Adrenal gland (tissue), 12 donors: Measurements from ENCODE around the gene ERC2. TPM values are rescaled to one million over a fixed set of nuclear protein-coding genes. Genes with fewer than 3 reads are reported as not detected.

Experiments
- DNase-seq, 7 donors: peaks; one replicate each; pipeline ENCODE4 v3.0.0-alpha.2; 2019 to 2020
- H3K27ac ChIP-seq, 5 donors: fragments of 200-600 bp; sonication (generic) in 4 of 5; 1 replicate in 3 of 5; 2 replicates in 2 of 5; pipeline versions ENCODE4 v1.5.1 to v1.8.0; 2016 to 2020; ENCODE audit warnings: mild to moderate bottlenecking in 1 of 5
- H3K27me3 ChIP-seq: fragments of 200-600 bp; 2 replicates; pipeline ENCODE4 v1.8.0; 2021
- H3K36me3 ChIP-seq, 2 donors: fragments of 200-600 bp; replicated peaks in 1 of 2; 1 replicate in 1 of 2; 2 replicates in 1 of 2; pipeline versions ENCODE4 v1.5.1 to v1.8.0; 2018 to 2022
- H3K4me1 ChIP-seq, 2 donors: fragments of 200-600 bp; replicated peaks in 1 of 2; 1 replicate in 1 of 2; 2 replicates in 1 of 2; pipeline versions ENCODE4 v1.5.1 to v1.8.0; 2018 to 2021
- H3K4me3 ChIP-seq, 4 donors: fragments of 200-600 bp; sonication (generic) in 3 of 4; one replicate each; pipeline ENCODE4 v1.5.1; 2016 to 2018
- H3K9me3 ChIP-seq, 3 donors: fragments of 200-600 bp; sonication (generic) in 1 of 3; replicated peaks in 1 of 3; 1 replicate in 2 of 3; 2 replicates in 1 of 3; pipeline versions ENCODE4 v1.5.1 to v1.8.0; 2016 to 2021
- POLR2A ChIP-seq, 2 donors: fragments of 450-650 bp; IDR thresholded peaks; one replicate each; pipeline ENCODE4 v1.6.1; 2017; ENCODE audit warnings: antibody characterized with exemption in 2 of 2, mild to moderate bottlenecking in 2 of 2, moderate library complexity in 1 of 2
- WGBS, 4 donors: extraction: QIAGEN DNeasy Blood & Tissue Kit in 2 of 4; methylation state at CpG; one replicate each; pipeline versions ENCODE4 v1.1.5 to v1.1.7; 2013 to 2017; 5-methylcytosine and 5-hydroxymethylcytosine counted together
- intact Hi-C, 2 donors: fragments of 100-400 bp; cut with DNase I; formaldehyde crosslinking; loops; one replicate each; pipeline versions ENCODE4 v1.14.1 to v1.15.0; 2022 to 2023
- polyA plus RNA-seq, 3 donors: library from polyadenylated mRNA; stranded (reverse); fragments of 200-250 nt in 2 of 3; fragments of 350-450 nt in 1 of 3; fragmentation: Illumina TruSeq in 1 of 3; extraction: RNeasy Lipid Tissue Mini Kit (QIAGEN cat#74804) in 1 of 3; gene quantifications; one replicate each; pipeline ENCODE4 v1.2.3, GENCODE V29; 2013 to 2014
- total RNA-seq, 9 donors: library from RNA; depleted of rRNA in 4 of 9; stranded (reverse); fragments of >200 nt in 4 of 9; fragments of 120-200 nt in 1 of 9; fragmentation: NEBNext Ultra II Directional in 1 of 9; extraction: Animal tissue kit (Norgen Biotek cat#: 25700) in 1 of 9; gene quantifications; one replicate each; pipeline versions ENCODE4 v1.1.0 to v1.2.4, GENCODE V29; 2013 to 2023
- TF ChIP-seq, protein P1 (sequence below), 6 experiments: fragments of 450-650 bp in 4 of 6; fragments of 200-600 bp in 2 of 6; sonication (generic) in 1 of 6; IDR thresholded peaks; 1 replicate in 5 of 6; 2 replicates in 1 of 6; pipeline versions ENCODE4 v1.5.1 to v1.8.0; 2016 to 2021; ENCODE audit warnings: antibody characterized with exemption in 6 of 6, mild to moderate bottlenecking in 2 of 6, moderate library complexity in 1 of 6
- donor health status: healthy with polysubstance abuse.
- donor health status: Bipolar disorder and iron deficiency.
- donor health status: DM: yes; HTN: yes; CAD: no.
- donor health status: DM: no; HTN: no; CAD: no.
- donor health status: DM: no; HTN: no; CAD: no.
- donor health status: DM: yes; HTN: yes; CAD: no.

The ERC2 gene
- total and polyA plus RNA-seq, 12 donors: 0.47 to 5.8 (median 1.5) TPM

DNA sequence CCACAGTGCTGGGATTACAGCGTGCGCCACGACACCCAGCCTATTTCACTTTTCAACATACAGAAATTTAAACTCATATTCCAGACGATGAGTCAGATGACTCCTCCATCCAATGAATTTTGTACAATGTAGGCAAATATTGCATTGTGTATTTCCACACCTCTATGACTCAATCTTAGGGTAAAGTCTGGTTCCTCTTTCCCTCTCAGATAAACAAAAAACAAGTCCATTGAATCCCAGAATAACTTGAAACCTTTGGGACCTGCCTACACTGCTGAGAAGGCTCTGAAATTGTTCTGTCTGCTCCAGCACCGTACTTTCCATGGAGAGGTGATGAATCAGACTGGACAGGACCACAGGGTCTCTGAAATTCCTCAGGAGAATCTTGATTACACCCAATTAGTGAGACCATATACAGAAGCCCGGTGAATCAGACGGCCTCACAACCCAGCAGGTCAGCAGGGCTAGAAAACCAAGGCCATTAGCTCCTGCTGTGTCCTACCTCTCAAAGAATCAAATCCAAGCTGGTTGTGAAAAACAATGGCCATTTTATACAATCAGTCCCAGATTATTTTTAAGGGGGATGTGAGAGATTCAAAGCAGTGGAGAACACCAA is 112.6 kb downstream of the ERC2 start:
- Histone ChIP-seq H3K9me3 (no peaks in the 10 kb centered on the region), H3K4me1 (no peaks in the 10 kb centered on the region), H3K4me3 (no peak overlapping the region), H3K36me3 (no peaks in the 10 kb centered on the region), H3K27ac (no peak overlapping the region), H3K27me3 (no peaks in the 10 kb centered on the region)
- TF ChIP-seq, protein P1, sequence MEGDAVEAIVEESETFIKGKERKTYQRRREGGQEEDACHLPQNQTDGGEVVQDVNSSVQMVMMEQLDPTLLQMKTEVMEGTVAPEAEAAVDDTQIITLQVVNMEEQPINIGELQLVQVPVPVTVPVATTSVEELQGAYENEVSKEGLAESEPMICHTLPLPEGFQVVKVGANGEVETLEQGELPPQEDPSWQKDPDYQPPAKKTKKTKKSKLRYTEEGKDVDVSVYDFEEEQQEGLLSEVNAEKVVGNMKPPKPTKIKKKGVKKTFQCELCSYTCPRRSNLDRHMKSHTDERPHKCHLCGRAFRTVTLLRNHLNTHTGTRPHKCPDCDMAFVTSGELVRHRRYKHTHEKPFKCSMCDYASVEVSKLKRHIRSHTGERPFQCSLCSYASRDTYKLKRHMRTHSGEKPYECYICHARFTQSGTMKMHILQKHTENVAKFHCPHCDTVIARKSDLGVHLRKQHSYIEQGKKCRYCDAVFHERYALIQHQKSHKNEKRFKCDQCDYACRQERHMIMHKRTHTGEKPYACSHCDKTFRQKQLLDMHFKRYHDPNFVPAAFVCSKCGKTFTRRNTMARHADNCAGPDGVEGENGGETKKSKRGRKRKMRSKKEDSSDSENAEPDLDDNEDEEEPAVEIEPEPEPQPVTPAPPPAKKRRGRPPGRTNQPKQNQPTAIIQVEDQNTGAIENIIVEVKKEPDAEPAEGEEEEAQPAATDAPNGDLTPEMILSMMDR (IDR thresholded peaks at IDR 0.05): no peak
- TF ChIP-seq POLR2A (IDR thresholded peaks at IDR 0.05): no peak
- DNase-seq: no peak
- 73 to 89% (median 82%) methylated on average over 7 of the region's 7 CpGs for WGBS, 4 donors
- intact Hi-C loops: no loop called here

DNA sequence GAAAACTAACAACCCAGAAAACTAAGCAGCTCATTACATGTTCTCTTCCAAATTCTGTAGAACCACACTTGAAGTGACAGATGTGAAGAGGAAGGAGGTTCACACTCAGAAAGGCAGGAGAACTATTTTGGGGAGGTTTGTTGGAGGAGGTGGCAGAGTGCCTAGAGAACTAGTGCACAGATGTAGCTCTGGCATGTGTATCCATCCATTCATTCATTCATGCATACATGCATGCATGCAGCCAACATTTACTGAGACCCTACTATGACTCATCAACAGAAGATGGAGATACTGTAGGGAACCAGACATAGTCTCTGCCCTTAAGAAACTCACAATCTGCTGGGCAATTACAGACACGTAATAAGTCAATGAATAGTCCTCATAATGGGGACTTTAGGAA is 116.7 kb downstream of the ERC2 start:
- no peaks in the 10 kb centered on the region for H3K36me3 ChIP-seq
- no peaks in the 10 kb centered on the region for H3K9me3 ChIP-seq
- H3K27ac ChIP-seq: no peak overlapping the region
- no peak for TF ChIP-seq POLR2A (IDR thresholded peaks at IDR 0.05)
- TF ChIP-seq, protein P1 (IDR thresholded peaks at IDR 0.05): no peak
- 52 to 76% (median 67%) methylated on average over 1 of the region's 1 CpG; no CpG with 5 or more reads in 1 of the 4 donors for WGBS, 4 donors
- no peak overlapping the region for H3K4me3 ChIP-seq
- no peaks in the 10 kb centered on the region for H3K27me3 ChIP-seq
- intact Hi-C loops: no loop called here
- no peak for DNase-seq
- no peaks in the 10 kb centered on the region for H3K4me1 ChIP-seq

DNA sequence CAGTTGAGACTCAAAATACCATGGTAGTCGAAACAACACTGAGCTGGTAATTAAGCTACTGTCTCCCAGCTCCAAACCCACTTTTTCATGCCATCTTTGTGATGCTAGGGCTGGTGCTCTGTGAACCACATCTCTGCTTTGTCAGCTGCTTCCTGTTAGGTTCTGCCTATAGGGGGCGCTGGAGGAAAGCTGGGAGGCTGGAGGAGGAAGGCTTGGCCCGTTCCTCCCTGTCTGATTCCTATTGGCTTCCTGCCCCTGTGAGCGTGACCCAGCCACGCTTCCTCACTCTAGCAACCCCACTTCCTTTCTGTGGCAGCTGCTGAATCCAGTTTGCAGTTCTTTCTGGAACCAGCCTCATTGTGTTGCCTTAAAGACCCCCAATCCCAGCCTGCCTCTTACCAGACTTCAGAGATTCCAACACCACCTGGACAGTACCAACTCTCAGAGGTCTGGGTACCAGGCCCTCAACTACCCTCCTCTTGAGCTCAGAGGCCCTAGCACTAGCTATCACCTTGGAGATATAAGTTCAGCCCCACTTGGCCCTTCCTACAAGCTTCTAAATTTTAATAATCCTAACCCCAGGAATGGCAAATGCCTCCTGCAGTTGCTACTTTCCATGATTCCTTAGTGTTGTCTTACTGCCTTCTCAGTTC is 120.9 kb downstream of the ERC2 start:
- 32 to 40% (median 36%) methylated on average over 5 of the region's 5 CpGs for WGBS, 4 donors
- Histone ChIP-seq H3K9me3 (no peaks in the 10 kb centered on the region), H3K4me3 (no peak overlapping the region), H3K27me3 (no peaks in the 10 kb centered on the region), H3K27ac (no peak overlapping the region), H3K36me3 (no peaks in the 10 kb centered on the region), H3K4me1 (no peaks in the 10 kb centered on the region)
- intact Hi-C loops: no loop called here
- TF ChIP-seq POLR2A (IDR thresholded peaks at IDR 0.05): no peak
- TF ChIP-seq, protein P1 (IDR thresholded peaks at IDR 0.05): peak in 2 of 6 experiments; percentile 19 to 24
- peak in 5 of 7 donors; percentile 5 to 19 (median 13) for DNase-seq

DNA sequence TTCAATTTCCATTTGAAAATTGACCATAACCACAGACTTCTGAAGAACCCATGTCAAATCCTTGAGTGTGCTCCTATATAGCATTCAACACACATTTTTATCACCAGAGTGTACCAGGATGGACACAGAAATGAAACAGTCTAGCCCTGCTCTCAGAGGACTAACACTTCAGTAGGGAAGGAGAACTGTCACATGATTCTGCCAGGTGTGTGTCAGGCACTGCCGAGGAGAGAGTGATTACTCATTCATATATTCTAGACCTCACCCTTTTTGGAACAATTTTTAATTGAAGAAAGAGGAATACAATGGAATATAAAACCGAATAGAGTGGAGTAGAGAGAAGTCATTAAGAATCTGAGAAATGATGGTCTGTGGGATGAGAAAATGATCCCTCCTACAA is 125.8 kb downstream of the ERC2 start:
- 29 to 31% (median 30%) methylated on average over 2 of the region's 2 CpGs for whole genome bisulfite sequencing, 4 donors
- no peak for DNase-seq
- H3K27me3 ChIP-seq: no peaks in the 10 kb centered on the region
- no peaks in the 10 kb centered on the region for H3K9me3 ChIP-seq
- no peaks in the 10 kb centered on the region for H3K4me1 ChIP-seq
- TF ChIP-seq POLR2A (IDR thresholded peaks at IDR 0.05): no peak
- TF ChIP-seq, protein P1 (IDR thresholded peaks at IDR 0.05): no peak
- H3K27ac ChIP-seq: no peak overlapping the region
- intact Hi-C loops: loop anchor here in 1 of 2 donors (5.0 kb wide), 2 partner anchors 105 to 150 kb away; no protein-coding TSS in a partner anchor
- H3K4me3 ChIP-seq: no peak overlapping the region
- H3K36me3 ChIP-seq: no peaks in the 10 kb centered on the region
